ENCODE results near the gene ZNF787.
A peak's percentile ranks its signal among the peaks of the same experiment; 100 is the strongest.

Gene ZNF787

GRCh38 chr19:56120371-56121179 is 520 bp downstream of the ZNF787 start:
- TF ChIP-seq GATA1 (IDR thresholded peaks at IDR 0.05; ENCODE audit: low read depth, low read length), result no peak
- TF ChIP-seq POLR2A (IDR thresholded peaks at IDR 0.05; ENCODE audit: low read length), result peak; percentile 29
- peak; percentile 89 to 91 for DNase-seq

- no peak for TF ChIP-seq GATA1 (IDR thresholded peaks at IDR 0.05; ENCODE audit: low read depth, low read length)
- TF ChIP-seq POLR2A (IDR thresholded peaks at IDR 0.05; ENCODE audit: low read length), result peak; percentile 20
- DNase-seq, result no peak
Measured at GRCh38 chr19:56120002-56120370, 1.1 kb downstream of the ZNF787 start.

- DNase-seq, result peak; percentile 57 to 74
Measured at GRCh38 chr19:56119582-56119978, 1.5 kb downstream of the ZNF787 start.

GRCh38 chr19:56118666-56119581 is 2.2 kb downstream of the ZNF787 start:
- TF ChIP-seq POLR2A (IDR thresholded peaks at IDR 0.05; ENCODE audit: low read length), result no peak
- DNase-seq, result no peak

More at GRCh38 chr19:56119582-56119978, 1.5 kb downstream of the ZNF787 start:
- TF ChIP-seq POLR2A (IDR thresholded peaks at IDR 0.05; ENCODE audit: low read length), result no peak
- TF ChIP-seq GATA1 (IDR thresholded peaks at IDR 0.05; ENCODE audit: low read depth, low read length), result no peak

DNA sequence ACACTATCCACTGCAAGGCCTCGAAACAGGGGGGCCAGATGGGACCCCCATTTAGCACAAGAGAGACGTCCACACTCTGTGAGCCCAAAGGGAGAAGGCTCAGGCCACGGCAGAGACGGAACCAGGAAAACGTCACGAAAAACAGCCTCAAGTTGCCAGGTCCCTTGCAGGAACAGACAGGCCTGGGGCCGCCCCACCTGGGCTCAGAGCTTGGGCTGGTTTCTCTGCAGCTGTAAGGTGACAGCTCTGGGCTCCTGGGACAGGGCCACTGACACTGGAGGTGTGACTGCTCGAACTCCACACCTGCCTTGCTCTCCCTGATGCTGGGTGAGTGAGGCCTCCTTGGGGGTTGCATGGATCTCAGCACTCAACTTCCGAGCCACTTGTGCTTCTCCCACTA is 3.2 kb downstream of the ZNF787 start:
- no peak for TF ChIP-seq POLR2A (IDR thresholded peaks at IDR 0.05; ENCODE audit: low read length)
- no peak for TF ChIP-seq GATA1 (IDR thresholded peaks at IDR 0.05; ENCODE audit: low read depth, low read length)
- no peak for DNase-seq

DNA sequence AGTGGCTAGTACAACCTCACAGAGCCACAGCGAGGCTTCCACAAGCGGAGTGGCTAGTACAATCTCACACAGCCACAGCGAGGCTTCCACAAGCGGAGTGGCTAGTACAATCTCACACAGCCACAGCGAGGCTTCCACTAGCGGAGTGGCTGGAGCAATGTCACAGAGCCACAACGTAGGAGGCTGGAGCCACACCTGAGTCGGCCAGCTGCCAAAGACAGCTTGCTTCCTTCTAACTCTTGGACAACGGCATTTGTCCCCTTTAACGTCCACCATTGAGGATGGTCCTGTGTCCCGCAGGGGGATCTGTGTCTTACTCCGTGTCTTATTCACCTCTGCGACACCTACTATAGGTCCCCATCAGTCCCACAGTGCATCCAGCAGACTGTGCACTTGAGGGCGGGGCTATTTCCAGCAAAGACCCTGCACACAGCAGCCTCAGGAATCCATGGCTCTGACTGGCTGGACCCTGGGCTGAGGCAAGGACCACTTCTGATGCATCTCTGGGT is 3.7 kb downstream of the ZNF787 start:
- TF ChIP-seq POLR2A (IDR thresholded peaks at IDR 0.05; ENCODE audit: low read length) (no peak), GATA1 (IDR thresholded peaks at IDR 0.05; ENCODE audit: low read depth, low read length) (no peak)
- no peak for DNase-seq

GRCh38 chr19:56116606-56117005 is 4.5 kb downstream of the ZNF787 start:
- no peak for DNase-seq
- no peak for TF ChIP-seq POLR2A (IDR thresholded peaks at IDR 0.05; ENCODE audit: low read length)
- no peak for TF ChIP-seq GATA1 (IDR thresholded peaks at IDR 0.05; ENCODE audit: low read depth, low read length)

GRCh38 chr19:56115490-56115889 is 5.6 kb downstream of the ZNF787 start:
- no peak for TF ChIP-seq POLR2A (IDR thresholded peaks at IDR 0.05; ENCODE audit: low read length)
- TF ChIP-seq GATA1 (IDR thresholded peaks at IDR 0.05; ENCODE audit: low read depth, low read length), result no peak
- no peak for DNase-seq

DNA sequence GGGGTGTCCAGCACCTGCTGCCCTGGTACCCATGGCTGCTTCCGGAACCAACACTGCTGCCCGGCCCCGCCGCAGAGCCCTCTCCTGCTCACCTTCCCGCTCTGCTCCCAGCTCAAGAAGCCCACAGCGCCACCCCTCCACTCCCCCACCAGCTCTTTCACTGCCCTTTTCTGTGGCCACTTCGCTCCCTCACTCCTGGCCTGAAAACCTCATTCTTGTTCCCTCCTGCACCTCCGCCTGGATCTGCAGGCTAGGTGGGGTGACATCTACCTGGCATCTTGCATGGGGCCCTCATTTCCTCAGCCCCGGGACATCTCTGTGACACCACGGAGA is 6.4 kb downstream of the ZNF787 start:
- TF ChIP-seq POLR2A (IDR thresholded peaks at IDR 0.05; ENCODE audit: low read length), result no peak
- TF ChIP-seq GATA1 (IDR thresholded peaks at IDR 0.05; ENCODE audit: low read depth, low read length), result no peak
- DNase-seq, result no peak

GRCh38 chr19:56114051-56114777 is 6.9 kb downstream of the ZNF787 start:
- no peak for DNase-seq
- TF ChIP-seq GATA1 (IDR thresholded peaks at IDR 0.05; ENCODE audit: low read depth, low read length) (no peak), POLR2A (IDR thresholded peaks at IDR 0.05; ENCODE audit: low read length) (no peak)

GRCh38 chr19:56113074-56113632 is 7.9 kb downstream of the ZNF787 start:
- no peak for TF ChIP-seq POLR2A (IDR thresholded peaks at IDR 0.05; ENCODE audit: low read length)
- TF ChIP-seq GATA1 (IDR thresholded peaks at IDR 0.05; ENCODE audit: low read depth, low read length), result no peak
- DNase-seq, result peak in 1 of 2 experiments; percentile 20

DNA sequence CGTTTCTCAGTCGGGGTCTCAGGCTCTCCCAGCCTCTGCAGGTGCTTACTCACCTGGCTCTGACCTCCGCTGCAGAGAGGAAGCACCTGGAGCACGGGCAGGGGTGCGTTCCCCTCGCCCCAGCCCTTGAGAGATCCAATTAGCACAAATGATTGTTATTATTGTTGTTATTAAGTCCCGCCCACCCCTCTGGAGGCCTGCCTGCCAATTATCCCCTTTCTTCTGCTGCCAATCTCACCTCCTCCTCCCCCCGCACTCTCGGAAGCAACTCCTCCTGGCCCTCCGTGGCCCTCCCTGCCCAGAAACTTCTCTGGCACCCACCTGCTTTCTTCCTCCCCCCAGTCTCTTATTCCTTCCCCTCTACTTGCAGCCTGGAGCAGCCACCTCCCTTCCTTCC is 8.8 kb downstream of the ZNF787 start:
- no peak for DNase-seq
- TF ChIP-seq GATA1 (IDR thresholded peaks at IDR 0.05; ENCODE audit: low read depth, low read length) (no peak), POLR2A (IDR thresholded peaks at IDR 0.05; ENCODE audit: low read length) (no peak)

DNA sequence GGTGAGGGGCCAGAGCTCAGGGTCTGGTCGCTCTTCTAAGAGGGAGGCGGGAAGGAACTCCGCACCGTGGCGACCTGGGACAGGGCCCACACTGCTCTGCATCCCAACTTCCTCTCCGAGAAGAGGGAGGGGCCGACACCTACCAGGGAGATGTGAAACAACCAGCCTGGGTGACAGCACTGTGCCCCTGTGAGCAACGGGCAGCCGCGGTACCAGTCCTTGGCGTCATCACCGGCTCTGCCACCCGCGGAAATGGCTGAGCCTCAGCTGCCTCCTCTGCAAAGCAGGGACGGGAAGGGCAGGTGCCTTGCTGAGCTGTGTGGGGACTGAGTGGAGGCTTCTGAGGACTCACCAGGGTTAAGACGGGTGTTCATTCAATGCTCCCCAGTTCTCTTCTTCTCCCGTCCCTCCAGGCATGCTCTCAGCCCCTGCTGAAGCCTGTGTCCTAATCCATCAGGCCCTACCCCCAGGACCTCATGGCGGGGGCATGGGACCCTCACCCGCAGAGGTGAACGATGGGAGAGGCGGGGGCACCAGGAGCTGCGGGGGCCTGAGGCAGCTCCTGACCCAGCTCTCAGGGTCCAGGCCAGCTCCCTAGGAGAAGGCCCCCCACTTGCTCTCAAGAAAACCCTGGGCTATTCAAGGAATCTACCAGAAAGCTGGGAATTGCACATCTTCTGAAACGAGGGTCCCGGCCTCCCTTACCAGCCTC is 9.3 kb downstream of the ZNF787 start:
- TF ChIP-seq POLR2A (IDR thresholded peaks at IDR 0.05; ENCODE audit: low read length), result no peak
- TF ChIP-seq GATA1 (IDR thresholded peaks at IDR 0.05; ENCODE audit: low read depth, low read length), result no peak
- peak in 1 of 2 experiments; percentile 19 for DNase-seq

All from erythroblast (primary cell).